ENCODE measurements around the gene SRPK3. TPM values are rescaled to one million over a fixed set of nuclear protein-coding genes. Genes with fewer than 3 reads are reported as not detected.

SRPK3 gene
- total and polyA plus RNA-seq, 2 experiments from 2014 or later, result 0.15 TPM; not detected in 1

- no peak within 1 kb of the TSS for H3K27ac ChIP-seq (ENCODE audit: low read depth)
- peak within 1 kb of the TSS; percentile 95 for H3K4me2 ChIP-seq
- ATAC-seq (peak; percentile 86), DNase-seq (ENCODE audit: low spot score) (peak; percentile 90)
- H2AFZ ChIP-seq, result no peak within 1 kb of the TSS
- no peaks in the 10 kb centered on the region for H3K4me1 ChIP-seq (ENCODE audit: insufficient read depth)
- H3K4me3 ChIP-seq, result peak within 1 kb of the TSS; percentile 77
- H3F3A ChIP-seq (replicated peaks; ENCODE audit: low read depth), result no peaks in the 10 kb centered on the region
- TF ChIP-seq NANOG (IDR thresholded peaks at IDR 0.05; ENCODE audit: borderline replicate concordance) (no peak), ZNF331 (CRISPR knock-in tag; IDR thresholded peaks at IDR 0.05; ENCODE audit: low read depth) (no peak), REST (IDR thresholded peaks at IDR 0.05; ENCODE audit: unreplicated experiment) (no peak), JUNB (IDR thresholded peaks at IDR 0.05; ENCODE audit: unreplicated experiment) (no peak), POLR2AphosphoS5 (IDR thresholded peaks at IDR 0.05; ENCODE audit: low read depth) (peak; percentile 63; the same call in 1 of the 2 replicates), ETS1 (IDR thresholded peaks at IDR 0.05) (peak; percentile 48; the same call in 1 of the 2 replicates), ZNF114 (CRISPR knock-in tag; IDR thresholded peaks at IDR 0.05) (no peak), STAT1 (IDR thresholded peaks at IDR 0.05; ENCODE audit: unreplicated experiment) (no peak), CREB1 (CRISPR knock-in tag; IDR thresholded peaks at IDR 0.05; ENCODE audit: low read depth) (peak; percentile 90), EZH2 (IDR thresholded peaks at IDR 0.05; ENCODE audit: low read depth, unreplicated experiment) (no peak), CTCF (conservative IDR thresholded peaks at IDR 0.05; ENCODE audit: low read depth in 2 of 2) (peak in 1 of 2 experiments; percentile 19; a peak in 1 of 4 replicates), ZNF462 (CRISPR knock-in tag; IDR thresholded peaks at IDR 0.05) (no peak), EZH2phosphoT487 (IDR thresholded peaks at IDR 0.05; ENCODE audit: unreplicated experiment) (no peak)
- Mint-ChIP-seq H3K27ac (peak within 1 kb of the TSS; percentile 94), H3K27me3 (ENCODE audit: insufficient read depth, low read depth, poor library complexity) (peaks cover 4% of the 10 kb centered on the region), H3K4me1 (peaks cover 17% of the 10 kb centered on the region), H3K36me3 (ENCODE audit: low read depth) (peaks cover 25% of the 10 kb centered on the region), H3K4me3 (peak within 1 kb of the TSS; percentile 92), H3K9me3 (no peaks in the 10 kb centered on the region)
- H4K20me1 ChIP-seq (replicated peaks; ENCODE audit: insufficient read depth), result 0 out of 2 replicates have a peak, but pooled peaks cover 3% of the 10 kb centered on the region
- H3K36me3 ChIP-seq (ENCODE audit: insufficient read depth), result no peaks in the 10 kb centered on the region
- H3K79me2 ChIP-seq (replicated peaks; ENCODE audit: insufficient read depth), result peaks cover 36% of the 10 kb centered on the region
- no peaks in the 10 kb centered on the region for H3K27me3 ChIP-seq (ENCODE audit: insufficient read depth)
- H3K9me2 ChIP-seq (ENCODE audit: insufficient read depth), result no peaks in the 10 kb centered on the region
Observed at GRCh38 chrX:153794018-153794896, 13.4 kb downstream of the SRPK3 start, which contains the start of the genes IDH3G and SSR4. Gene IDH3G (minus strand): TSS chrX:153794375. CDS start chrX:153794326, 49 bp downstream. Gene SSR4 (plus strand): TSS chrX:153794668. CDS start chrX:153794688, 20 bp downstream.
